GM12865 (cell line): ENCODE measurements around the gene TEKT1.

Source experiments
- DNase-seq: peaks from one replicate; pipeline ENCODE4 v3.0.0; 2010; ENCODE audit warnings: low read depth
- H3K4me3 ChIP-seq: 2 replicates; pipeline ENCODE4 v1.5.1; 2011; ENCODE audit warnings: mild to moderate bottlenecking, low read depth, low read length, control low read depth
- TF ChIP-seq, protein P1 (sequence below): IDR thresholded peaks from 2 replicates; pipeline ENCODE4 v1.5.1; 2011; ENCODE audit warnings: low read length, control low read depth, low read depth, inconsistent platforms; ENCODE audit not compliant: insufficient read depth; ENCODE audit errors: missing control alignments

TEKT1 gene

DNA sequence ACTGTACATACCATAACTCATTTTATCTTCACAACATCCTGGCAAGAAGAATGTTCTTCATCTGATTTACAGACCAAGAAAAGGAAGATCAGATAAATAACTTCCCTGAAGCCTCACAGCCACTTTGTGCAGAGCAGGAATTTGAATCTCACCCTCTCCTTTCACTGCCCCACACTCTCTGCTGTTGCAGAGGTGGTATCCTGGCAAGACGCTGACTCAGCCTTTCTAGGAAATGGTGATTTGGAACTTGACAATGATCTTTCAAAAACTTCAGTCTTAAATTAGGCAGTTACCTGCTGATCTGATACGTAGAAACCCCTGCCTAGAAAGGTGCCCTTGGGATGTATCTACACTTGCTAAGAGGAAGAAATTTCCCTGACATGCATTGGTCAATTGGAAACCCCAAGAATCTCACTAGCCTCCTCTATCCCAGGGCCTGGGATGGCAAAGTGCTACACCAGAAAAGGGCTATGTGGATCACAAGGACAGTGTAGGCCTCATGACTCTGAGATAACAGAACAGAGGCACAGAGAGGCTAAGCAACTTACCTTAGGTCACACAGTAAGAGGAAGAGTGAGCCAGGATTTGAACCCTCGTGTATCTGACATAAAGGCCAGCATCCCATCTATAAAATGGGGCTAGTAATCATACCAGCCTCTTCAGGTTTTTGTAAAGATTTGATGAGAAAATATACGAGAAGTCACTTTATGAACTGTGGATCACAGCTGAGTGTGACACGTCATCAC, 37.6 kb downstream of the TEKT1 start:
- TF ChIP-seq, protein P1, sequence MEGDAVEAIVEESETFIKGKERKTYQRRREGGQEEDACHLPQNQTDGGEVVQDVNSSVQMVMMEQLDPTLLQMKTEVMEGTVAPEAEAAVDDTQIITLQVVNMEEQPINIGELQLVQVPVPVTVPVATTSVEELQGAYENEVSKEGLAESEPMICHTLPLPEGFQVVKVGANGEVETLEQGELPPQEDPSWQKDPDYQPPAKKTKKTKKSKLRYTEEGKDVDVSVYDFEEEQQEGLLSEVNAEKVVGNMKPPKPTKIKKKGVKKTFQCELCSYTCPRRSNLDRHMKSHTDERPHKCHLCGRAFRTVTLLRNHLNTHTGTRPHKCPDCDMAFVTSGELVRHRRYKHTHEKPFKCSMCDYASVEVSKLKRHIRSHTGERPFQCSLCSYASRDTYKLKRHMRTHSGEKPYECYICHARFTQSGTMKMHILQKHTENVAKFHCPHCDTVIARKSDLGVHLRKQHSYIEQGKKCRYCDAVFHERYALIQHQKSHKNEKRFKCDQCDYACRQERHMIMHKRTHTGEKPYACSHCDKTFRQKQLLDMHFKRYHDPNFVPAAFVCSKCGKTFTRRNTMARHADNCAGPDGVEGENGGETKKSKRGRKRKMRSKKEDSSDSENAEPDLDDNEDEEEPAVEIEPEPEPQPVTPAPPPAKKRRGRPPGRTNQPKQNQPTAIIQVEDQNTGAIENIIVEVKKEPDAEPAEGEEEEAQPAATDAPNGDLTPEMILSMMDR = no peak
- DNase-seq = no peak
- no peak overlapping the region for H3K4me3 ChIP-seq

DNA sequence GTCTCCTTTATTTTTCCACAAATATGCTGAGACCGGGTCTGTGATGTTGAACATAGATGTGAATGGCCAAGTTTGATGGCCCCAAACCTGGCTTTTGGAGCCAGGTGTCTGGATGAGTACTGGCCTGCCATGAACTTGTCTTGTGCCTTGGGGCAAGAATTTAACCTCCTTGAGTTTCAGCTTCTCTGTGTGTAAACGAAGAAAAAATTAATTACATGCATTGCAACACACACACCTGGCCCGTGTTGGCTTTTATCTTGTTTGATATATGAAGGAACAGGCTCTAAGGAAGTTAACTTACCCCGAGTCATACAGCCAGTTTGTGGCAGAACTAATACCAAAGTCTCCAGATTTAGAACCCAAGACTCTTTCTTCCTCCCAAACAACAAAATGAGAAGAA, 42.4 kb downstream of the TEKT1 start:
- TF ChIP-seq, protein P1 = no peak
- no peak overlapping the region for H3K4me3 ChIP-seq
- no peak for DNase-seq

DNA sequence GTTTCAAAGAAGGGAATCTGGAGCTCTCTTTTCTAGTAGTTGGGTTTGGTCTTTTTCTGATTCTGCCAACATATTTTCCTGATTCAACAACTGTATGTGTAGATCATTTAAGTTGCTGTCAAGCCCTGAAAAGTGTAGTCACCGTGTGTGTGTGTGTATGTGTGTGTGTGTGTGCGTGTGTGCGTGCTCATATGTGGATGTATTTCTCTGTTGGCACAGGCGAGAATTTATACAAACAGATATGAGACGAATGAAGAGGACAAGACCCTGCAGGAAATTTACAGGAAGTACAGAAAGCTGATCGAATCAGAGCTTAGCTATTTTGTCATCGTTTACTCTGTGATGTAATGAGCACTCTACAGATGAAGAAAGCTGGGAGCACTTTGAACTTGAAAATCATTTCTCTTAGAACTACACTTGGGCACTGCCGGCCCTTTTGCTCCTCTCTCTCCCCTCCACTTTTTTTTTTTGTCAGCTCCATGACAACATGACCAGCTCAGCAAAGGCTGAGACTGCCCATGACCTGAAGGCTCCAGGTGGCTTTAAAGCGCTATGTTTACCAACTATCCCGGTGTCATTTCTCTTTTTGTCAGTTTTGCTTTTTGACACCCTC, 44.3 kb downstream of the TEKT1 start:
- TF ChIP-seq, protein P1 = no peak
- no peak for DNase-seq
- H3K4me3 ChIP-seq = no peak overlapping the region

DNA sequence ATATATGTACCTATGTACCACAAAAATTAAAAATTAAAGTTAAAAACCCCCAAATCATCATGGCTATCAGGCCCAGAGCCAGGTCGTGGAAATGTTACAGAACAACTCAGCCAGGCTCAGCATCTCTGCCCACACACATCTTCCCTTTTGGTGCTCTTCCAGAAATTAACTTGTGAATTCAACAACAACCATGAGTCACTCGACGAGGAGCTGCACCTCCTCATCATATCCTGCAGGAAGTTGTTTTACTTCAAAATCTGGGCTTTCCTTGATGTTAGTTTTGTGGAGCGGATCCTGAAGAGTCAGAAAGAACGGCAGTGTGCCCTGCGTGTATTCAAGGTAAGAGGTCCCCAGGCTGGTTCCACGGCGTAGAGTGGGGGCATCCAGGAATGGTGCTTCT, 44.9 kb downstream of the TEKT1 start:
- TF ChIP-seq, protein P1 = no peak
- no peak overlapping the region for H3K4me3 ChIP-seq
- no peak for DNase-seq

DNA sequence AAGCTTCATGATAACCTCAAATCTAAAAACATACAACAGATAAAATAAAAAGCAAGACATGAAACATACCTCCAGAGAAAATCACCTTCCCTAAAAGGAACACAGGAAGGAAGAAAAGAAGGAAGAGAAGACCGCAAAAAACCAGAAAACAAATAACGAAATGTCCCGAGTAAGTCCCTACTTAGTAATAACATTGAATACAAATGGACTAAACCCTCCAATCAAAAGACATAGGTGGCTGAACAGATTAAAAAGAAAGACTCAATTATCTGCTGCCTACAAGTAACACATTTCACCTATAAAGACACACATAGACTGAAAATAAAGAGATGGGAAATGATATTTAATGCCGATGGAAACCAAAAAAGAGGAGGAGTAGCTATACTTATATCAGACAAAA, 49.3 kb downstream of the TEKT1 start:
- TF ChIP-seq, protein P1 = no peak
- DNase-seq = no peak
- H3K4me3 ChIP-seq = no peak overlapping the region

DNA sequence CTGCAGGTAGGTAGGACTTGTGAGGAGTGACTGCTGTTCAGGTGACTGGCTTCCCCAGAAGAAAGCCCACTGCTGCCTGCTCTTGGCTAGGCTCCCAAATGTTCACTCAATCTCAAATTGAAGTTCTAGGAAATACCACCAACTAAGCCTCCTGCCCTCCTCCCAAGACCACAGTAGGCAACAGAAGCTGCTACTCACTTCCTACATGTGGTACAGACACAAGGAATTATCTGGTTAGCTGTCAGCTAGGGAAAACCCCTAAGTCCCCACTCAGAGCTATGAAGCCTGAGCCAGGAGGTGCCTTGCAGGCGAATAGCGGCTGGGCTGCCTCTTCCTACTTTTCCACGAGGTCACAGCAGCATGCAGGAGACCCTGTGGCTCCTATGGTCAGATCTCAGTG, 50.6 kb downstream of the TEKT1 start:
- no peak for DNase-seq
- H3K4me3 ChIP-seq = no peak overlapping the region
- TF ChIP-seq, protein P1 = no peak

DNA sequence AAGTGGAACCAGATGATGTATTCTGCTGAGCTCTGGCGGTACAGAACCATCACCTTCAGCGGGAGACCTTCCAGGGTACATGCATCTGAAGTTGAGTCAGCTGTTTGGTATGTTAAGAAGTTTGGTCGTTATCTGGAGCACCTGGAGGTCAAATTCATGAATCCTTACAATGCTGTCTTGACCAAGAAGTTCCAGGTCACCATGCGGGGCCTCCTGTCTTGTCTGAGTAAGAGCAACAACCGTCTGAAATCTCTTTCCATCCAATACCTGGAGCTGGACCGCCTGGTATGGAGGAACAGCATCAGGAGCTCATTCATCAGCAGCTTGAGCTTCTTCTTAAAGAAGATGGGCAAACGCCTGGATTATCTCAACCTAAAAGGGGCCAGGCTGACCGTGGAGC, 51.5 kb downstream of the TEKT1 start:
- TF ChIP-seq, protein P1 = no peak
- H3K4me3 ChIP-seq = no peak overlapping the region
- no peak for DNase-seq
